OCI-LY3 (cell line): ENCODE data around the gene LRRC32.
"Not testable (repeated sequence)": the region's sequence is repeated elsewhere in the genome, so short reads cannot be mapped to it uniquely, and the experiment has no call there.

Experiments
- H2AFZ ChIP-seq: fragments of 200-600, 300-600 bp; shearing (Covaris generic); 2 replicates; pipeline ENCODE4 v1.6.0; 2014; ENCODE audit warnings: antibody characterized with exemption, low read depth, low read length
- H3K27ac ChIP-seq: fragments of 200-600, 300-600 bp; sonication (generic); 2 replicates; pipeline ENCODE4 v1.5.1; 2014; ENCODE audit warnings: mild to moderate bottlenecking, low read length, moderate library complexity, mixed read lengths
- H3K27me3 ChIP-seq: fragments of 200-600, 300-600 bp; sonication (generic); 2 replicates; pipeline ENCODE4 v1.6.1; 2014; ENCODE audit warnings: low read depth, low read length, mixed read lengths
- H3K36me3 ChIP-seq: fragments of 200-600, 300-600 bp; sonication (generic); replicated peaks from 2 replicates; pipeline ENCODE3; 2014; ENCODE audit warnings: low read depth, low read length, mixed read lengths
- H3K4me1 ChIP-seq: fragments of 300-600, 200-600 bp; sonication (generic); 2 replicates; pipeline ENCODE4 v1.6.1; 2014; ENCODE audit warnings: low read length, mixed read lengths
- H3K4me2 ChIP-seq: fragments of 200-600, 300-600 bp; sonication (generic); 2 replicates; pipeline ENCODE4 v1.6.1; 2014; ENCODE audit warnings: low read length, mixed read lengths
- H3K4me3 ChIP-seq: fragments of 300-600, 200-600 bp; sonication (generic); 2 replicates; pipeline ENCODE4 v1.5.1; 2014; ENCODE audit warnings: antibody characterized with exemption, mild to moderate bottlenecking, low read length, moderate library complexity
- H3K79me2 ChIP-seq: fragments of 300-600, 200-600 bp; shearing (Covaris generic); 2 replicates; pipeline ENCODE4 v1.6.1; 2014; ENCODE audit warnings: mild to moderate bottlenecking, low read length, mixed read lengths
- H3K9ac ChIP-seq: fragments of 300-600, 200-600 bp; shearing (Covaris generic); 2 replicates; pipeline ENCODE4 v1.6.0; 2014; ENCODE audit warnings: mild to moderate bottlenecking, low read length, moderate library complexity
- H3K9me3 ChIP-seq: fragments of 200-600, 300-600 bp; shearing (Covaris generic); 2 replicates; pipeline ENCODE4 v1.6.1; 2014; ENCODE audit warnings: low read length, mixed read lengths; ENCODE audit not compliant: insufficient read depth
- H4K20me1 ChIP-seq: fragments of 200-600, 300-600 bp; sonication (generic); 2 replicates; pipeline ENCODE4 v1.6.1; 2016; ENCODE audit warnings: low read length, mixed read lengths; ENCODE audit not compliant: insufficient read depth
- EZH2phosphoT487 ChIP-seq: fragments of 200-600 bp; shearing (Covaris generic); IDR thresholded peaks from 2 replicates; pipeline ENCODE4 v1.6.1; 2018; ENCODE audit warnings: antibody characterized with exemption, mixed run types, low read depth
- TF ChIP-seq, protein P1 (sequence below): fragments of 200-600, 300-600 bp; sonication (generic); IDR thresholded peaks from 2 replicates; pipeline ENCODE4 v1.5.1; 2014; ENCODE audit warnings: antibody characterized with exemption, low read length, low read depth

The LRRC32 gene

GRCh38 chr11:76612226-76612625 is 58.3 kb downstream of the LRRC32 start:
- H3K27me3 ChIP-seq, result peaks cover 24% of the 10 kb centered on the region
- no peak overlapping the region for H3K4me3 ChIP-seq
- no peak overlapping the region for H3K9ac ChIP-seq
- no peak overlapping the region for H3K4me2 ChIP-seq
- H3K36me3 ChIP-seq, result no peaks in the 10 kb centered on the region
- no peaks in the 10 kb centered on the region for H3K9me3 ChIP-seq
- no peaks in the 10 kb centered on the region for H3K79me2 ChIP-seq
- peaks cover 12% of the 10 kb centered on the region for H3K4me1 ChIP-seq
- no peaks in the 10 kb centered on the region for H4K20me1 ChIP-seq
- H3K27ac ChIP-seq, result no peak overlapping the region
- TF ChIP-seq, protein P1, sequence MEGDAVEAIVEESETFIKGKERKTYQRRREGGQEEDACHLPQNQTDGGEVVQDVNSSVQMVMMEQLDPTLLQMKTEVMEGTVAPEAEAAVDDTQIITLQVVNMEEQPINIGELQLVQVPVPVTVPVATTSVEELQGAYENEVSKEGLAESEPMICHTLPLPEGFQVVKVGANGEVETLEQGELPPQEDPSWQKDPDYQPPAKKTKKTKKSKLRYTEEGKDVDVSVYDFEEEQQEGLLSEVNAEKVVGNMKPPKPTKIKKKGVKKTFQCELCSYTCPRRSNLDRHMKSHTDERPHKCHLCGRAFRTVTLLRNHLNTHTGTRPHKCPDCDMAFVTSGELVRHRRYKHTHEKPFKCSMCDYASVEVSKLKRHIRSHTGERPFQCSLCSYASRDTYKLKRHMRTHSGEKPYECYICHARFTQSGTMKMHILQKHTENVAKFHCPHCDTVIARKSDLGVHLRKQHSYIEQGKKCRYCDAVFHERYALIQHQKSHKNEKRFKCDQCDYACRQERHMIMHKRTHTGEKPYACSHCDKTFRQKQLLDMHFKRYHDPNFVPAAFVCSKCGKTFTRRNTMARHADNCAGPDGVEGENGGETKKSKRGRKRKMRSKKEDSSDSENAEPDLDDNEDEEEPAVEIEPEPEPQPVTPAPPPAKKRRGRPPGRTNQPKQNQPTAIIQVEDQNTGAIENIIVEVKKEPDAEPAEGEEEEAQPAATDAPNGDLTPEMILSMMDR, result no peak
- no peak for TF ChIP-seq EZH2phosphoT487
- no peak overlapping the region for H2AFZ ChIP-seq

GRCh38 chr11:76610871-76611475 is 59.6 kb downstream of the LRRC32 start:
- Histone ChIP-seq H3K4me1 (peaks cover 23% of the 10 kb centered on the region), H3K9me3 (no peaks in the 10 kb centered on the region), H4K20me1 (no peaks in the 10 kb centered on the region), H3K9ac (no peak overlapping the region), H3K4me3 (no peak overlapping the region), H3K36me3 (no peaks in the 10 kb centered on the region), H3K4me2 (no peak overlapping the region), H2AFZ (no peak overlapping the region), H3K27ac (no peak overlapping the region), H3K27me3 (peaks cover 26% of the 10 kb centered on the region), H3K79me2 (no peaks in the 10 kb centered on the region)
- no peak for TF ChIP-seq EZH2phosphoT487
- TF ChIP-seq, protein P1, result peak; percentile 64

DNA sequence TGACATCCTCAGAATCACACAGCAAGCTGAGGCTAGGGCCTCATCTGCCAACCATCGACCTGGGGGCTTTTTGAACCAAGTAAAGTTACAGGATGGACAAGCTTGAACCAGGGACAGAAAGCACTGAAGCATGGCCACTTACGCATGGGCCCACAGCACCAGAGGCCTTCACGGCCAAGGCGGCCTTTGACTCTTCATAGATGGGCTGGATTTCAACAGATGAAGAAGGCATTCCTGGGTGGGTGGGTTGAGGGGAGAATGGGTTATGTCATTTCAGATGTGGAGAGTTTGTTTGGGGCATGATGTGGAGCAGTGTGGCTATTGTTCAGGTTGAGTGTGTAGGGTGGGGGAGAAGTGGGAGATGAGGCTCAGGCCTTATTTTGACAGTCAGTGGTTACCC is 60.2 kb downstream of the LRRC32 start:
- Histone ChIP-seq H3K4me1 (peaks cover 25% of the 10 kb centered on the region), H3K36me3 (no peaks in the 10 kb centered on the region), H3K9ac (no peak overlapping the region), H3K4me3 (no peak overlapping the region), H2AFZ (no peak overlapping the region), H3K9me3 (no peaks in the 10 kb centered on the region), H3K4me2 (no peak overlapping the region), H3K27me3 (peaks cover 30% of the 10 kb centered on the region), H3K27ac (no peak overlapping the region), H3K79me2 (no peaks in the 10 kb centered on the region), H4K20me1 (no peaks in the 10 kb centered on the region)
- no peak for TF ChIP-seq EZH2phosphoT487

DNA sequence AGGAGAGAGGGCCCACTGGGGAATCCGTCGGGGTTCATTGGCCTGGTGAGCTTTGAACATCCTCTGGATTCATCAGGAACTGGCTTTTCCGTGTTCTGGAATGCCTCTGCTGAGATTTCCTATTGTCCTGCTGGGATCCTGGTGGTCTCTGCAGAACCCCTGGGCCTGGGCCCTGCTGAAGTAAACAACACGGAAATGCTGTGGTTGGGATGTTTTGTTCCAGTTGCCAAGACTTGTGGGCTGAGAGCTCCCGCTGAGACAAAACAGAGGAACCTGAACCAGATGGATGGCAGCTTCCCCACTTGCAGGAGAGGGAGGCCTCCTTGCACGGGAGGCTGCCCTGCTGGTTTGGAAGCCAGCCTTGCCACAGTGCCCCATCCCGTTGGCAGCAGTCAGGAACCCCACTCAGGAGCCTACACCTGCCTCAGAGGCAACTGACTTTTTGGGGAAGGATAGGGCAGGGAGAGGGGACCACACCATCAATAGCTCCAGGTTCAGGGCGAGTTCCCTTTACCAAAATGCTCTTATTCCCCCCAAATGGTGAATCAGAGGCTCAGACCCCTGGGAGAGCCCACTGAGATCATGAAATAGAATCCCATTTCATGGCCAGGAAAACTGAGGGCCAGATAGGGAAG is 60.7 kb downstream of the LRRC32 start:
- TF ChIP-seq, protein P1, result no peak
- no peak for TF ChIP-seq EZH2phosphoT487
- no peak overlapping the region for H3K4me3 ChIP-seq
- H3K36me3 ChIP-seq, result no peaks in the 10 kb centered on the region
- H3K4me2 ChIP-seq, result no peak overlapping the region
- H4K20me1 ChIP-seq, result no peaks in the 10 kb centered on the region
- H2AFZ ChIP-seq, result no peak overlapping the region
- no peaks in the 10 kb centered on the region for H3K9me3 ChIP-seq
- peaks cover 25% of the 10 kb centered on the region for H3K4me1 ChIP-seq
- no peaks in the 10 kb centered on the region for H3K79me2 ChIP-seq
- no peak overlapping the region for H3K27ac ChIP-seq
- H3K9ac ChIP-seq, result no peak overlapping the region
- peaks cover 32% of the 10 kb centered on the region for H3K27me3 ChIP-seq

DNA sequence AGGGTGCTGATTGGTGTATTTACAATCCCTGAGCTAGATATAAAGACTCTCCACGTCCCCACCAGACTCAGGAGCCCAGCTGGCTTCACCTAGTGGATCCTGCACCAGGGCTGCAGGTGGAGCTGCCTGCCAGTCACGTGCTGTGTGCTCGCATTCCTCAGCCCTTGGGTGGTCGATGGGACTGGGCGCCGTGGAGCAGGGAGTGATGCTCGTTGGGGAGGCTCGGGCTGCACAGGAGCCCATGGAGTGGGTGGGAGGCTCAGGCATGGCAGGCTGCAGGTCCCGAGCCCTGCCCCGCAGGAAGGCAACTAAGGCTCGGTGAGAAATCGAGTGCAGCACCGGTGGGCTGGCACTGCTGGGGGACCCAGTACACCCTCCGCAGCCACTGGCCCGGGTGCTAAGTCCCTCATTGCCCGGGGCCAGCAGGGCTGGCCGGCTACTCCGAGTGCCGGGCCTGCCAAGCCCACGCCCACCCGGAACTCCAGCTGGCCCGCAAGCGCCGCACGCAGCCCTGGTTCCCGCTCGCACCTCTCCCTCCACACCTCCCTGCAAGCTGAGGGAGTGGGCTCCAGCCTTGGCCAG is 61.6 kb downstream of the LRRC32 start:
- H2AFZ ChIP-seq, H3K4me3 ChIP-seq, H3K9ac ChIP-seq, H3K36me3 ChIP-seq, H3K4me2 ChIP-seq, H3K9me3 ChIP-seq, H3K79me2 ChIP-seq, H4K20me1 ChIP-seq, H3K27ac ChIP-seq: not testable (repeated sequence)
- H3K4me1 ChIP-seq, result peaks cover 25% of the 10 kb centered on the region
- H3K27me3 ChIP-seq, result peaks cover 32% of the 10 kb centered on the region

- not testable (repeated sequence) for H3K4me3 ChIP-seq, H4K20me1 ChIP-seq, H3K9ac ChIP-seq, H3K27ac ChIP-seq, H3K4me2 ChIP-seq, H2AFZ ChIP-seq, H3K36me3 ChIP-seq, H3K9me3 ChIP-seq, H3K79me2 ChIP-seq
- H3K27me3 ChIP-seq, result peaks cover 32% of the 10 kb centered on the region
- H3K4me1 ChIP-seq, result peaks cover 25% of the 10 kb centered on the region
Measured at GRCh38 chr11:76608228-76608627, 62.3 kb downstream of the LRRC32 start.
